ENCODE data around the gene CPEB1.

DNA sequence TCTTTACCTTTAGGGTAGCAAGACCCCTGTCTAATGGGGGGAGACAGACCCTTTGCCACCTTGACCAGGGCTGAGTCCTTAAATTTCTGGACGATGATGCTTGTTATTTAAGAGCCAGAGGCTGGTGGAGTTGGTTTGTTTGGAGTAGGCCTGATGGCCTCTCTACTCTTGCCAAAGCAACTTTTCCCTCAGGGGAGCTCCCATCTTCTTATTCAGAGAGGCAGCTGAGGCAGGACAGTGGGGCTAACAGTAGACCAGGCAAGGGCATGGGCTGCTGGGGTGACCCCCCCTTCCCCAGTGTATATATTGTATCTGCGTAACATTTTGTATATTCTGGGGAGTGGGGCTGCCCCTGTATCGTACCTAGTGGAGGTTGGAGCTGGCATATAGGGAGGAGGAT lies 117.2 kb downstream of the CPEB1 start:
- TF ChIP-seq, protein P1, sequence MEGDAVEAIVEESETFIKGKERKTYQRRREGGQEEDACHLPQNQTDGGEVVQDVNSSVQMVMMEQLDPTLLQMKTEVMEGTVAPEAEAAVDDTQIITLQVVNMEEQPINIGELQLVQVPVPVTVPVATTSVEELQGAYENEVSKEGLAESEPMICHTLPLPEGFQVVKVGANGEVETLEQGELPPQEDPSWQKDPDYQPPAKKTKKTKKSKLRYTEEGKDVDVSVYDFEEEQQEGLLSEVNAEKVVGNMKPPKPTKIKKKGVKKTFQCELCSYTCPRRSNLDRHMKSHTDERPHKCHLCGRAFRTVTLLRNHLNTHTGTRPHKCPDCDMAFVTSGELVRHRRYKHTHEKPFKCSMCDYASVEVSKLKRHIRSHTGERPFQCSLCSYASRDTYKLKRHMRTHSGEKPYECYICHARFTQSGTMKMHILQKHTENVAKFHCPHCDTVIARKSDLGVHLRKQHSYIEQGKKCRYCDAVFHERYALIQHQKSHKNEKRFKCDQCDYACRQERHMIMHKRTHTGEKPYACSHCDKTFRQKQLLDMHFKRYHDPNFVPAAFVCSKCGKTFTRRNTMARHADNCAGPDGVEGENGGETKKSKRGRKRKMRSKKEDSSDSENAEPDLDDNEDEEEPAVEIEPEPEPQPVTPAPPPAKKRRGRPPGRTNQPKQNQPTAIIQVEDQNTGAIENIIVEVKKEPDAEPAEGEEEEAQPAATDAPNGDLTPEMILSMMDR (IDR thresholded peaks at IDR 0.05; ENCODE audit: insufficient read depth, low read depth, low read length): no peak
- TF ChIP-seq EZH2 (IDR thresholded peaks at IDR 0.05; ENCODE audit: insufficient read depth, low read length): no peak
